ENCODE results near the gene AADACL4.

DNA sequence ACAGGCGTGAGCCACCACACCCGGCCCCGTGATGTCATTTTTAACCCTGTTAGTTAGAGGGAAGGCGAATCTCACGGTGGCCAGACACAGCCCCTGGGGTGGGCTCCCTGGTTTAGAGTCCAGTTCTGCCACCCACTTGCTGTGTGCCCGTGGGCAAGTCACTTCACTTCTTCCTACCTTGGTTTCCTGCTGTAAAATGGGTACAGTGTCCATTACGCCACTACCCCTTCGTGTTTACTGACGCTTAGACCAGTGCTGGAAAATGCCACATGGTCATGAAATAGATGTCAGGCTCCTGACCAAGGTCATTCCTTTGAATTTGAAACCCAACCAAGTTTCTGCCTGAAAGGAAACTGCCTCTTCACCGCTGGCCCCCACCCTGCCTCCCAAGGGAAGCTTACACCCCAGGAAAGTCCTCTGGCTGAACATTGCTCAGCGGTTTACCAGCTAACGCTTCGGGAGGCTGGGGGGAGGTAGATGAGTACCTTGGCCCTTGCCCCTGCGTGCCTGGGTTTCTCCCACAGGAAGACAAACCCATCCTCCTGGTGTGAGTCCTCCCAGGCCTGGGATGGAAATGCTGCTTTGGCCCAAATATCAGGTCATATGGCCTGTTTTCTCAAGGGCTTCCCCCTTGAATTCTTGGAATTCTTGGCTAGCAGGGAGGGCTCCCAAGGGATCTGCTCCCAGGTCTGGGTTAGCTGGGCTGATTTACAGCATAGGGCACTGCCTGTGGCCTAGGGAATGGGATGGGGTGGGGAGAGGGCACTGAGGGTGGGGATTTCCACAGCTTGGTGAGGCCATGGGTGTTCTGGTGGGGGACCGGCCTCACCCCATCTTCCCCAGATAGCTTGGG, 7.6 kb upstream of the AADACL4 start:
- TF ChIP-seq ZNF449 (tag by site-specific recombination; IDR thresholded peaks at IDR 0.05) (no peak), CTCF (tag by site-specific recombination; IDR thresholded peaks at IDR 0.05) (no peak), ZNF16 (tag by site-specific recombination; IDR thresholded peaks at IDR 0.05; ENCODE audit: low read depth) (no peak), ZNF366 (tag by site-specific recombination; conservative IDR thresholded peaks at IDR 0.05) (no peak), KLF17 (tag by site-specific recombination; IDR thresholded peaks at IDR 0.05) (no peak), HOXC10 (CRISPR knock-in tag; IDR thresholded peaks at IDR 0.05) (no peak), YY1 (tag by site-specific recombination; IDR thresholded peaks at IDR 0.05) (no peak), ZNF121 (tag by site-specific recombination; IDR thresholded peaks at IDR 0.05) (no peak), SP2 (tag by site-specific recombination; IDR thresholded peaks at IDR 0.05) (no peak)
- TF ChIP-seq, protein P1, sequence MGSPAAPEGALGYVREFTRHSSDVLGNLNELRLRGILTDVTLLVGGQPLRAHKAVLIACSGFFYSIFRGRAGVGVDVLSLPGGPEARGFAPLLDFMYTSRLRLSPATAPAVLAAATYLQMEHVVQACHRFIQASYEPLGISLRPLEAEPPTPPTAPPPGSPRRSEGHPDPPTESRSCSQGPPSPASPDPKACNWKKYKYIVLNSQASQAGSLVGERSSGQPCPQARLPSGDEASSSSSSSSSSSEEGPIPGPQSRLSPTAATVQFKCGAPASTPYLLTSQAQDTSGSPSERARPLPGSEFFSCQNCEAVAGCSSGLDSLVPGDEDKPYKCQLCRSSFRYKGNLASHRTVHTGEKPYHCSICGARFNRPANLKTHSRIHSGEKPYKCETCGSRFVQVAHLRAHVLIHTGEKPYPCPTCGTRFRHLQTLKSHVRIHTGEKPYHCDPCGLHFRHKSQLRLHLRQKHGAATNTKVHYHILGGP (tag by site-specific recombination; IDR thresholded peaks at IDR 0.05), result no peak
